ENCODE results near the gene EGFL6. TPM values are rescaled to one million over a fixed set of nuclear protein-coding genes. Genes with fewer than 3 reads are reported as not detected.

EGFL6 gene
- polyA plus RNA-seq, 1 donor from 2014 or later: 0.36 TPM

DNA sequence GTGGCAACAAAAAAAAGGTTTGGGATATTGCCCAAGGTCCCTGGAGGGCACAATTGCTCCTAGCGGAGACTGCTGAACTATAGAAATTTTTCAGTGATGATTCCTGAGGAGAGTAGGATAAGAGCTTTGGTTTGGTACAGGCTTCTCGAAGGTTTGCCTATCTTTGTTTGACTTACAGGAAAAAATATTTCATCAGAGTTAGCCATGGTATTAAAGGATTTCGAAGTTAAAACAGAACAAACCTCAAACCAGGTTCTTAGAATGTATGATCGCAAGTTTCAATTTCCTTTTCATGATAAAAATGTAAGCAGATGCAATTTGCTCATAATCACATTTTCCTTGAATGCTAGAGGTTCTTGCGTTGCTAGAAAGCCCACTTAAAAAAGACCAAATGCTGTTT lies 1.7 kb downstream of the EGFL6 start:
- Histone ChIP-seq H3K9ac (ENCODE audit: low read length) (no peak overlapping the region), H3K9me2 (ENCODE audit: insufficient read depth, low read length) (no peaks in the 10 kb centered on the region), H3K27ac (ENCODE audit: low read length) (no peak overlapping the region), H3K9me3 (ENCODE audit: low read length) (no peaks in the 10 kb centered on the region), H3F3A (ENCODE audit: insufficient read depth, low read length, poor library complexity, severe bottlenecking) (no peaks in the 10 kb centered on the region), H2AFZ (ENCODE audit: low read depth, low read length) (no peak overlapping the region), H3K4me3 (ENCODE audit: low read length) (no peak overlapping the region), H4K20me1 (ENCODE audit: insufficient read depth) (no peaks in the 10 kb centered on the region), H3K36me3 (ENCODE audit: insufficient read depth, low read length) (no peaks in the 10 kb centered on the region), H3K4me2 (ENCODE audit: low read length) (no peak overlapping the region), H3K27me3 (ENCODE audit: insufficient read depth, low read depth, low read length) (peaks cover 15% of the 10 kb centered on the region), H3K79me2 (replicated peaks; ENCODE audit: insufficient read depth, low read length) (no peaks in the 10 kb centered on the region)
- no peak for TF ChIP-seq TAF1 (IDR thresholded peaks at IDR 0.05; ENCODE audit: low read depth)
- no peak for TF ChIP-seq MXI1 (conservative IDR thresholded peaks at IDR 0.05; ENCODE audit: poor library complexity, severe bottlenecking)
- no peak for TF ChIP-seq EP300 (conservative IDR thresholded peaks at IDR 0.05; ENCODE audit: poor library complexity, severe bottlenecking)
- TF ChIP-seq, protein P1, sequence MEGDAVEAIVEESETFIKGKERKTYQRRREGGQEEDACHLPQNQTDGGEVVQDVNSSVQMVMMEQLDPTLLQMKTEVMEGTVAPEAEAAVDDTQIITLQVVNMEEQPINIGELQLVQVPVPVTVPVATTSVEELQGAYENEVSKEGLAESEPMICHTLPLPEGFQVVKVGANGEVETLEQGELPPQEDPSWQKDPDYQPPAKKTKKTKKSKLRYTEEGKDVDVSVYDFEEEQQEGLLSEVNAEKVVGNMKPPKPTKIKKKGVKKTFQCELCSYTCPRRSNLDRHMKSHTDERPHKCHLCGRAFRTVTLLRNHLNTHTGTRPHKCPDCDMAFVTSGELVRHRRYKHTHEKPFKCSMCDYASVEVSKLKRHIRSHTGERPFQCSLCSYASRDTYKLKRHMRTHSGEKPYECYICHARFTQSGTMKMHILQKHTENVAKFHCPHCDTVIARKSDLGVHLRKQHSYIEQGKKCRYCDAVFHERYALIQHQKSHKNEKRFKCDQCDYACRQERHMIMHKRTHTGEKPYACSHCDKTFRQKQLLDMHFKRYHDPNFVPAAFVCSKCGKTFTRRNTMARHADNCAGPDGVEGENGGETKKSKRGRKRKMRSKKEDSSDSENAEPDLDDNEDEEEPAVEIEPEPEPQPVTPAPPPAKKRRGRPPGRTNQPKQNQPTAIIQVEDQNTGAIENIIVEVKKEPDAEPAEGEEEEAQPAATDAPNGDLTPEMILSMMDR (IDR thresholded peaks at IDR 0.05; ENCODE audit: poor library complexity, severe bottlenecking): no peak
- no peak for TF ChIP-seq EZH2 (IDR thresholded peaks at IDR 0.05; ENCODE audit: borderline replicate concordance, insufficient read depth, low read length, poor library complexity, severe bottlenecking)
- no peak for TF ChIP-seq SMC3 (conservative IDR thresholded peaks at IDR 0.05; ENCODE audit: poor library complexity)
- no peak for TF ChIP-seq RAD21 (conservative IDR thresholded peaks at IDR 0.05)
- TF ChIP-seq, protein P2, sequence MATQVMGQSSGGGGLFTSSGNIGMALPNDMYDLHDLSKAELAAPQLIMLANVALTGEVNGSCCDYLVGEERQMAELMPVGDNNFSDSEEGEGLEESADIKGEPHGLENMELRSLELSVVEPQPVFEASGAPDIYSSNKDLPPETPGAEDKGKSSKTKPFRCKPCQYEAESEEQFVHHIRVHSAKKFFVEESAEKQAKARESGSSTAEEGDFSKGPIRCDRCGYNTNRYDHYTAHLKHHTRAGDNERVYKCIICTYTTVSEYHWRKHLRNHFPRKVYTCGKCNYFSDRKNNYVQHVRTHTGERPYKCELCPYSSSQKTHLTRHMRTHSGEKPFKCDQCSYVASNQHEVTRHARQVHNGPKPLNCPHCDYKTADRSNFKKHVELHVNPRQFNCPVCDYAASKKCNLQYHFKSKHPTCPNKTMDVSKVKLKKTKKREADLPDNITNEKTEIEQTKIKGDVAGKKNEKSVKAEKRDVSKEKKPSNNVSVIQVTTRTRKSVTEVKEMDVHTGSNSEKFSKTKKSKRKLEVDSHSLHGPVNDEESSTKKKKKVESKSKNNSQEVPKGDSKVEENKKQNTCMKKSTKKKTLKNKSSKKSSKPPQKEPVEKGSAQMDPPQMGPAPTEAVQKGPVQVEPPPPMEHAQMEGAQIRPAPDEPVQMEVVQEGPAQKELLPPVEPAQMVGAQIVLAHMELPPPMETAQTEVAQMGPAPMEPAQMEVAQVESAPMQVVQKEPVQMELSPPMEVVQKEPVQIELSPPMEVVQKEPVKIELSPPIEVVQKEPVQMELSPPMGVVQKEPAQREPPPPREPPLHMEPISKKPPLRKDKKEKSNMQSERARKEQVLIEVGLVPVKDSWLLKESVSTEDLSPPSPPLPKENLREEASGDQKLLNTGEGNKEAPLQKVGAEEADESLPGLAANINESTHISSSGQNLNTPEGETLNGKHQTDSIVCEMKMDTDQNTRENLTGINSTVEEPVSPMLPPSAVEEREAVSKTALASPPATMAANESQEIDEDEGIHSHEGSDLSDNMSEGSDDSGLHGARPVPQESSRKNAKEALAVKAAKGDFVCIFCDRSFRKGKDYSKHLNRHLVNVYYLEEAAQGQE (IDR thresholded peaks at IDR 0.05; ENCODE audit: borderline replicate concordance): no peak
- no peak for TF ChIP-seq POLR2AphosphoS5 (IDR thresholded peaks at IDR 0.05)

GRCh38 chrX:13574600-13574999 lies 5.2 kb downstream of the EGFL6 start:
- Histone ChIP-seq H3K27ac (ENCODE audit: low read length) (no peak overlapping the region), H3K9ac (ENCODE audit: low read length) (no peak overlapping the region), H3K4me3 (ENCODE audit: low read length) (no peak overlapping the region), H3K36me3 (ENCODE audit: insufficient read depth, low read length) (no peaks in the 10 kb centered on the region), H2AFZ (ENCODE audit: low read depth, low read length) (no peak overlapping the region), H3K4me2 (ENCODE audit: low read length) (no peak overlapping the region), H4K20me1 (ENCODE audit: insufficient read depth) (no peaks in the 10 kb centered on the region), H3K27me3 (ENCODE audit: insufficient read depth, low read depth, low read length) (peaks cover 6% of the 10 kb centered on the region), H3K79me2 (replicated peaks; ENCODE audit: insufficient read depth, low read length) (no peaks in the 10 kb centered on the region), H3K9me3 (ENCODE audit: low read length) (no peaks in the 10 kb centered on the region), H3K9me2 (ENCODE audit: insufficient read depth, low read length) (no peaks in the 10 kb centered on the region), H3F3A (ENCODE audit: insufficient read depth, low read length, poor library complexity, severe bottlenecking) (no peaks in the 10 kb centered on the region)
- TF ChIP-seq, protein P1 (IDR thresholded peaks at IDR 0.05; ENCODE audit: poor library complexity, severe bottlenecking): no peak
- TF ChIP-seq MXI1 (conservative IDR thresholded peaks at IDR 0.05; ENCODE audit: poor library complexity, severe bottlenecking) (no peak), EZH2 (IDR thresholded peaks at IDR 0.05; ENCODE audit: borderline replicate concordance, insufficient read depth, low read length, poor library complexity, severe bottlenecking) (no peak), SMC3 (conservative IDR thresholded peaks at IDR 0.05; ENCODE audit: poor library complexity) (no peak), TAF1 (IDR thresholded peaks at IDR 0.05; ENCODE audit: low read depth) (no peak)
- TF ChIP-seq, protein P2 (IDR thresholded peaks at IDR 0.05; ENCODE audit: borderline replicate concordance): no peak
